HCT116 (cell line): ENCODE measurements around the gene SLAMF7. TPM values are rescaled to one million over a fixed set of nuclear protein-coding genes. Genes with fewer than 3 reads are reported as not detected.

Experiments
- ATAC-seq: fragments of 200-7000 bp; cut with Tn5 transposase; 2 replicates; pipeline ENCODE4 v1.9.1; 2020; ENCODE audit warnings: mild to moderate bottlenecking, moderate library complexity
- BruUV-seq: library from RNA; stranded (reverse); fragments of 400-500 nt; replicated peaks from 2 replicates; lab custom pipeline; 2021; lab: Mats Ljungman, UMichigan
- CTCF ChIA-PET: fragments of 300-600 bp; sonication (Branson Sonifier 250); formaldehyde crosslinking; loops from one replicate; lab custom pipeline; 2021; ENCODE audit warnings: antibody characterized with exemption; lab: Charles Lee
- POLR2A ChIA-PET: fragments of 300-600, 350-600 bp; sonication (Branson Sonifier 250); formaldehyde crosslinking; loops from one replicate; lab custom pipeline; 2021; ENCODE audit warnings: antibody characterized with exemption; lab: Charles Lee
- RAD21 ChIA-PET, 2 experiments: fragments of 300-600 bp; sonication (Branson Sonifier 250); formaldehyde crosslinking; loops; one replicate each; lab custom pipeline; 2023; ENCODE audit warnings: low total read pairs in 2 of 2; ENCODE audit not compliant: uncharacterized antibody in 2 of 2, unreplicated experiment in 2 of 2, low non-redundant PET in 1 of 2; lab: Charles Lee
- DNase-seq: peaks from one replicate; pipeline ENCODE4 v3.0.0-alpha.2; 2010; ENCODE audit warnings: low read depth, low spot score
- H2AFZ ChIP-seq: fragments of 200-600 bp; shearing (Covaris generic), sonication (generic); 2 replicates; pipeline ENCODE4 v1.6.1; 2017; ENCODE audit warnings: low read depth, mixed run types, mixed read lengths, antibody characterized with exemption, low read length; ENCODE audit not compliant: poor library complexity, severe bottlenecking
- H3K27ac ChIP-seq: 2 replicates; pipeline ENCODE4 v1.5.1; 2012; ENCODE audit warnings: low read depth, low read length
- H3K27me3 ChIP-seq: fragments of 200-600 bp; sonication (generic); 2 replicates; pipeline ENCODE4 v1.6.1; 2016; ENCODE audit warnings: mixed run types, low read length, mixed read lengths; ENCODE audit not compliant: insufficient read depth
- H3K36me3 ChIP-seq, 2 experiments: fragments of 200-500 bp in 1 of 2; fragments of 200-600 bp in 1 of 2; sonication (Bioruptor generic) in 1 of 2; sonication (generic) in 1 of 2; 2 replicates each; pipeline versions ENCODE4 v1.5.1 to v1.6.1; 2014 to 2016; ENCODE audit warnings: low read length in 2 of 2, inconsistent platforms in 1 of 2, mixed read lengths in 1 of 2, mixed run types in 1 of 2; ENCODE audit not compliant: insufficient read depth in 2 of 2, control insufficient read depth in 1 of 2
- H3K4me1 ChIP-seq, 2 experiments: fragments of 200-600 bp in 1 of 2; sonication (generic) in 1 of 2; 2 replicates each; pipeline versions ENCODE4 v1.5.1 to v1.6.1; 2012 to 2017; ENCODE audit warnings: low read length in 2 of 2, inconsistent platforms in 1 of 2, mild to moderate bottlenecking in 1 of 2, mixed read lengths in 1 of 2, mixed run types in 1 of 2, moderate library complexity in 1 of 2; ENCODE audit not compliant: insufficient read depth in 2 of 2, control insufficient read depth in 1 of 2
- H3K4me2 ChIP-seq: fragments of 200-600 bp; sonication (generic); 2 replicates; pipeline ENCODE4 v1.6.1; 2017; ENCODE audit warnings: mixed run types, low read length, mixed read lengths
- H3K4me3 ChIP-seq, 2 experiments: fragments of 200-600 bp in 1 of 2; sonication (generic) in 1 of 2; replicated peaks in 1 of 2; 2 replicates each; pipeline ENCODE4 v1.5.1; 2011 to 2016; ENCODE audit warnings: low read length in 2 of 2, control low read depth in 1 of 2, low read depth in 1 of 2, mild to moderate bottlenecking in 1 of 2, mixed read lengths in 1 of 2, mixed run types in 1 of 2
- H3K79me2 ChIP-seq: fragments of 200-600 bp; sonication (generic); 2 replicates; pipeline ENCODE4 v1.6.1; 2017; ENCODE audit warnings: mild to moderate bottlenecking, mixed run types, low read length, moderate library complexity, mixed read lengths; ENCODE audit not compliant: insufficient read depth
- H3K9ac ChIP-seq: fragments of 200-600 bp; sonication (generic); 2 replicates; pipeline ENCODE4 v1.6.1; 2016; ENCODE audit warnings: low read length, mixed read lengths
- H3K9me2 ChIP-seq: fragments of 200-600 bp; sonication (generic), shearing (Covaris generic); 2 replicates; pipeline ENCODE4 v1.6.1; 2017; ENCODE audit warnings: mixed run types, mild to moderate bottlenecking, moderate library complexity; ENCODE audit not compliant: insufficient read depth
- H3K9me3 ChIP-seq, 2 experiments: fragments of 200-500 bp in 1 of 2; fragments of 200-600 bp in 1 of 2; sonication (Bioruptor generic) in 1 of 2; sonication (generic) in 1 of 2; 2 replicates each; pipeline ENCODE4 v1.6.1; 2014 to 2017; ENCODE audit warnings: low read length in 2 of 2, mixed read lengths in 2 of 2, inconsistent platforms in 1 of 2, low read depth in 1 of 2, mild to moderate bottlenecking in 1 of 2, mixed run types in 1 of 2, moderate library complexity in 1 of 2; ENCODE audit not compliant: control insufficient read depth in 1 of 2, insufficient read depth in 1 of 2
- H4K20me1 ChIP-seq: fragments of 200-600 bp; sonication (generic), shearing (Covaris generic); 2 replicates; pipeline ENCODE4 v1.6.1; 2017; ENCODE audit warnings: mixed run types, mild to moderate bottlenecking, moderate library complexity; ENCODE audit not compliant: insufficient read depth
- EZH2phosphoT487 ChIP-seq: fragments of 200-600 bp; IDR thresholded peaks from 2 replicates; pipeline ENCODE4 v1.6.1; 2018; ENCODE audit warnings: antibody characterized with exemption, borderline replicate concordance
- RAD21 ChIP-seq: IDR thresholded peaks from 2 replicates; pipeline ENCODE4 v1.6.1; 2012; ENCODE audit warnings: low read depth, mild to moderate bottlenecking
- YY1 ChIP-seq: IDR thresholded peaks from 2 replicates; pipeline ENCODE4 v1.6.1; 2011; ENCODE audit warnings: low read length, low read depth, moderate library complexity, mild to moderate bottlenecking; ENCODE audit not compliant: insufficient replicate concordance; ENCODE audit errors: extremely low read depth
- ZFX ChIP-seq: fragments of 450-650 bp; IDR thresholded peaks from 2 replicates; pipeline ENCODE4 v1.6.1; 2017
- intact Hi-C: fragments of 100-400 bp; cut with micrococcal nuclease; formaldehyde crosslinking; loops from 2 replicates; pipeline ENCODE4 v1.10.0; 2022
- total RNA-seq: library from RNA; stranded (reverse); gene quantifications from one replicate; pipeline ENCODE4 v1.2.1, GENCODE V29; 2021; ENCODE audit not compliant: unreplicated experiment
- TF ChIP-seq, protein P1 (sequence below): IDR thresholded peaks from 2 replicates; pipeline ENCODE4 v1.6.1; 2012
- TF ChIP-seq, protein P2 (sequence below): IDR thresholded peaks from 2 replicates; pipeline ENCODE4 v1.6.1; 2012; ENCODE audit warnings: low read depth
- TF ChIP-seq, protein P3 (sequence below), 3 experiments: fragments of 200-600 bp in 1 of 3; sonication (generic) in 1 of 3; IDR thresholded peaks in 2 of 3; conservative IDR thresholded peaks in 1 of 3; 2 replicates each; pipeline ENCODE4 v1.5.1; 2012 to 2017; ENCODE audit warnings: low read depth in 2 of 3, low read length in 2 of 3, antibody characterized with exemption in 1 of 3, borderline replicate concordance in 1 of 3, control low read depth in 1 of 3, mild to moderate bottlenecking in 1 of 3, mixed read lengths in 1 of 3, mixed run types in 1 of 3, moderate library complexity in 1 of 3; ENCODE audit not compliant: insufficient read depth in 1 of 3

The SLAMF7 gene
- total RNA-seq, 1 experiment from 2014 or later, result 0.34 TPM

DNA sequence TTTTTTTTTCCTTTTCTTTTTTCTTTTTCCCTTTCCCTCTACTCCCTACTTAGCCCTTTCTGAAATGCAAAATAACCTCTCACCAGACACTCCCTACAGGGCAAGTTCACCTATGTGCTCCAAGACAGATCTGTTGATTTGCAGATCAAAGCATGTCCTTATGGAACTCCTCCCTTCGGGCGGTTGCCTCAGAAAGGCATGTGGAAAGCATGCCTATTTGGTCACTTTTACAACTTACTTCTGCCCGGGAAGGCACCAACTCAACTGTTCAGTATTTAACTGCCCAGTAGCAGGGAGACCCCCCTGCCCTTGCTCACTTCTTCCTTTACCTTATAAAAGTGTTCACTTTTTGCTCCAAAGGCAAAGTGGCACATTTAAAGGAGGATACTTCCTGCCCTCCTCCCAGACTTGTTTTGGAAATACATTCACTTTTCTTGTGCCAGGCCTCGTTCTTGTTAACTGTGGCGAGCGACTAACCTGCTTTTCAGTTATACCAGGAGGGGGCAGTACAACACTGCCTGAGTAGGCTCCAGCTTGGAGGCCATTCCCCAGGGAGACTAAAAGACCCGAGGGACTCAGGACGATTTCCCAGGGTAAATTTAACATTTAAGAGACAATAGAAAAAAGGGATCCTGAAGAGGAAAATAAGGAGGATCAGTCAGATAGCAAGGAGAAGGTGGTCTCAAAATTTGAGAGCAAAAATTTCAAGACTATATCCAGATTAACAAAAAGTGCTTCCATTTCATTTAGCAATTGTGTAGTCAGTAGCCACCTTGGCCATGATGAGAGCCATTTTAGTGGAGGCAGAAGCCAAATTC is 12.3 kb upstream of the SLAMF7 start:
- ChIA-PET RAD21 (interaction anchor here in 1 of 2 experiments (0.8 kb wide), 1 partner anchor 227 kb away, joined by 3 read pairs; no protein-coding TSS in a partner anchor), CTCF (interaction anchor here (1.0 to 4.2 kb wide), 9 partner anchors 12 to 226 kb away, joined by 3 to 46 read pairs (median 3); partner anchors contain the start of gene ITLN2), POLR2A (interaction anchor here (1.1 to 1.2 kb wide), 2 partner anchors 12 to 227 kb away, joined by 3 read pairs; partner anchors contain the start of gene SLAMF7)
- no peaks in the 10 kb centered on the region for H3K9me2 ChIP-seq
- ATAC-seq, result peak; percentile 95
- H3K36me3 ChIP-seq, result no peaks in the 10 kb centered on the region
- intact Hi-C loops, result loop anchor here (1.0 to 10.0 kb wide), 5 partner anchors 51 to 418 kb away; no protein-coding TSS in a partner anchor
- no peaks in the 10 kb centered on the region for H4K20me1 ChIP-seq
- no TSS peak for BruUV-seq
- no peaks in the 10 kb centered on the region for H3K9me3 ChIP-seq
- peak; percentile 75 for DNase-seq
- H2AFZ ChIP-seq, result peak overlapping the region; percentile 91
- 0 out of 2 replicates have a peak overlapping the region, but pooled peaks have one; percentile 11 for H3K27ac ChIP-seq
- peaks cover 6 to 14% of the 10 kb centered on the region in 2 experiments; a peak in 3 of 4 replicates for H3K4me1 ChIP-seq
- H3K79me2 ChIP-seq, result no peaks in the 10 kb centered on the region
- peak overlapping the region; percentile 26 for H3K4me2 ChIP-seq
- H3K4me3 ChIP-seq, result no peak overlapping the region
- no peak overlapping the region for H3K9ac ChIP-seq
- TF ChIP-seq, protein P1, sequence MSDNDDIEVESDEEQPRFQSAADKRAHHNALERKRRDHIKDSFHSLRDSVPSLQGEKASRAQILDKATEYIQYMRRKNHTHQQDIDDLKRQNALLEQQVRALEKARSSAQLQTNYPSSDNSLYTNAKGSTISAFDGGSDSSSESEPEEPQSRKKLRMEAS, result peak; percentile 39; the same call in 1 of the 2 replicates
- TF ChIP-seq YY1 (peak; percentile 68), EZH2phosphoT487 (no peak), ZFX (no peak), RAD21 (peak; percentile 93)
- TF ChIP-seq, protein P2, sequence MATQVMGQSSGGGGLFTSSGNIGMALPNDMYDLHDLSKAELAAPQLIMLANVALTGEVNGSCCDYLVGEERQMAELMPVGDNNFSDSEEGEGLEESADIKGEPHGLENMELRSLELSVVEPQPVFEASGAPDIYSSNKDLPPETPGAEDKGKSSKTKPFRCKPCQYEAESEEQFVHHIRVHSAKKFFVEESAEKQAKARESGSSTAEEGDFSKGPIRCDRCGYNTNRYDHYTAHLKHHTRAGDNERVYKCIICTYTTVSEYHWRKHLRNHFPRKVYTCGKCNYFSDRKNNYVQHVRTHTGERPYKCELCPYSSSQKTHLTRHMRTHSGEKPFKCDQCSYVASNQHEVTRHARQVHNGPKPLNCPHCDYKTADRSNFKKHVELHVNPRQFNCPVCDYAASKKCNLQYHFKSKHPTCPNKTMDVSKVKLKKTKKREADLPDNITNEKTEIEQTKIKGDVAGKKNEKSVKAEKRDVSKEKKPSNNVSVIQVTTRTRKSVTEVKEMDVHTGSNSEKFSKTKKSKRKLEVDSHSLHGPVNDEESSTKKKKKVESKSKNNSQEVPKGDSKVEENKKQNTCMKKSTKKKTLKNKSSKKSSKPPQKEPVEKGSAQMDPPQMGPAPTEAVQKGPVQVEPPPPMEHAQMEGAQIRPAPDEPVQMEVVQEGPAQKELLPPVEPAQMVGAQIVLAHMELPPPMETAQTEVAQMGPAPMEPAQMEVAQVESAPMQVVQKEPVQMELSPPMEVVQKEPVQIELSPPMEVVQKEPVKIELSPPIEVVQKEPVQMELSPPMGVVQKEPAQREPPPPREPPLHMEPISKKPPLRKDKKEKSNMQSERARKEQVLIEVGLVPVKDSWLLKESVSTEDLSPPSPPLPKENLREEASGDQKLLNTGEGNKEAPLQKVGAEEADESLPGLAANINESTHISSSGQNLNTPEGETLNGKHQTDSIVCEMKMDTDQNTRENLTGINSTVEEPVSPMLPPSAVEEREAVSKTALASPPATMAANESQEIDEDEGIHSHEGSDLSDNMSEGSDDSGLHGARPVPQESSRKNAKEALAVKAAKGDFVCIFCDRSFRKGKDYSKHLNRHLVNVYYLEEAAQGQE, result no peak
- TF ChIP-seq, protein P3, sequence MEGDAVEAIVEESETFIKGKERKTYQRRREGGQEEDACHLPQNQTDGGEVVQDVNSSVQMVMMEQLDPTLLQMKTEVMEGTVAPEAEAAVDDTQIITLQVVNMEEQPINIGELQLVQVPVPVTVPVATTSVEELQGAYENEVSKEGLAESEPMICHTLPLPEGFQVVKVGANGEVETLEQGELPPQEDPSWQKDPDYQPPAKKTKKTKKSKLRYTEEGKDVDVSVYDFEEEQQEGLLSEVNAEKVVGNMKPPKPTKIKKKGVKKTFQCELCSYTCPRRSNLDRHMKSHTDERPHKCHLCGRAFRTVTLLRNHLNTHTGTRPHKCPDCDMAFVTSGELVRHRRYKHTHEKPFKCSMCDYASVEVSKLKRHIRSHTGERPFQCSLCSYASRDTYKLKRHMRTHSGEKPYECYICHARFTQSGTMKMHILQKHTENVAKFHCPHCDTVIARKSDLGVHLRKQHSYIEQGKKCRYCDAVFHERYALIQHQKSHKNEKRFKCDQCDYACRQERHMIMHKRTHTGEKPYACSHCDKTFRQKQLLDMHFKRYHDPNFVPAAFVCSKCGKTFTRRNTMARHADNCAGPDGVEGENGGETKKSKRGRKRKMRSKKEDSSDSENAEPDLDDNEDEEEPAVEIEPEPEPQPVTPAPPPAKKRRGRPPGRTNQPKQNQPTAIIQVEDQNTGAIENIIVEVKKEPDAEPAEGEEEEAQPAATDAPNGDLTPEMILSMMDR (IDR thresholded peaks at IDR 0.05 in 2 of 3, conservative IDR thresholded peaks at IDR 0.05 in 1 of 3; ENCODE audit: borderline replicate concordance in 1 of 3, insufficient read depth in 1 of 3, low read depth in 2 of 3, low read length in 2 of 3), result peak; percentile 88 to 95 (median 94)
- no peaks in the 10 kb centered on the region for H3K27me3 ChIP-seq
